Ovary (tissue), 9 donors: ENCODE results near the gene TP53I13. TPM values are rescaled to one million over a fixed set of nuclear protein-coding genes. Genes with fewer than 3 reads are reported as not detected.

Experiments used
- DNase-seq, 5 donors: peaks; one replicate each; pipeline ENCODE4 v3.0.0-alpha.2; 2019 to 2020
- H3K27ac ChIP-seq, 2 donors: fragments of 200-600 bp; one replicate each; pipeline versions ENCODE4 v1.5.1 to v1.8.0; 2019 to 2022
- H3K27me3 ChIP-seq: fragments of 200-600 bp; one replicate; pipeline ENCODE4 v1.8.0; 2022
- H3K36me3 ChIP-seq: fragments of 200-600 bp; sonication (generic); one replicate; pipeline ENCODE4 v1.5.1; 2019
- H3K4me1 ChIP-seq: one replicate; pipeline ENCODE4 v1.8.1; 2013; ENCODE audit warnings: mild to moderate bottlenecking, moderate library complexity; ENCODE audit not compliant: insufficient read depth
- H3K4me3 ChIP-seq: fragments of 200-600 bp; sonication (generic); one replicate; pipeline ENCODE4 v1.5.1; 2017
- H3K9me3 ChIP-seq, 2 donors: fragments of 200-600 bp in 1 of 2; sonication (generic) in 1 of 2; one replicate each; pipeline versions ENCODE4 v1.5.1 to v1.8.1; 2013 to 2019; ENCODE audit warnings: mild to moderate bottlenecking in 1 of 2, moderate library complexity in 1 of 2
- CTCF ChIP-seq, 3 donors: fragments of 450-650 bp in 2 of 3; fragments of 200-600 bp in 1 of 3; IDR thresholded peaks; one replicate each; pipeline versions ENCODE4 v1.5.1 to v1.8.0; 2016 to 2022; ENCODE audit warnings: antibody characterized with exemption in 3 of 3, mild to moderate bottlenecking in 1 of 3
- EP300 ChIP-seq: sonication (generic); formaldehyde crosslinking; IDR thresholded peaks from one replicate; pipeline ENCODE4 v1.6.1; 2017; ENCODE audit warnings: antibody characterized with exemption
- POLR2A ChIP-seq: fragments of 450-650 bp; IDR thresholded peaks from one replicate; pipeline ENCODE4 v1.6.1; 2017; ENCODE audit warnings: antibody characterized with exemption, mild to moderate bottlenecking, moderate library complexity
- WGBS, 3 donors: extraction: QIAGEN DNeasy Blood & Tissue Kit in 1 of 3; methylation state at CpG; one replicate each; pipeline versions ENCODE4 v1.1.5 to v1.1.7; 2013 to 2017; 5-methylcytosine and 5-hydroxymethylcytosine counted together
- intact Hi-C, 4 donors: fragments of 100-400 bp; cut with DNase I; formaldehyde crosslinking; loops; one replicate each; pipeline versions ENCODE4 v1.11.0 to v1.15.1; 2022 to 2023
- polyA plus RNA-seq, 2 donors: library from polyadenylated mRNA; stranded (reverse); fragments of 200-250 nt in 1 of 2; fragments of 350-450 nt in 1 of 2; fragmentation: Illumina TruSeq in 1 of 2; extraction: RNeasy Lipid Tissue Mini Kit (QIAGEN cat#74804) in 1 of 2; gene quantifications; one replicate each; pipeline ENCODE4 v1.2.3, GENCODE V29; 2013 to 2014
- total RNA-seq, 7 donors: library from RNA; depleted of rRNA in 2 of 7; stranded (reverse); fragments of >200 nt in 2 of 7; fragmentation: NEBNext Ultra II Directional in 3 of 7; extraction: Animal tissue kit (Norgen Biotek cat#: 25700) in 3 of 7; gene quantifications; one replicate each; pipeline versions ENCODE4 v1.1.0 to v1.2.4, GENCODE V29; 2016 to 2023
- donor health status: DM: no; HTN: no; CAD: no; lungs with moderate emphysema.
- donor health status: DM: no; HTN: no; CAD: no.
- donor health status: Bipolar disorder and iron deficiency.
- donor health status: DM: yes; HTN: yes; CAD: no.
- donor health status: DM: no; HTN: no; CAD: no.
- donor health status: DM: yes; HTN: yes; CAD: no.

Gene TP53I13
- total and polyA plus RNA-seq, 9 donors = 2.2 to 49.5 (median 41.3) TPM

GRCh38 chr17:29544066-29544465 lies 24.4 kb upstream of the TP53I13 start:
- intact Hi-C loops = no loop called here
- TF ChIP-seq CTCF (IDR thresholded peaks at IDR 0.05) (no peak), POLR2A (no peak), EP300 (no peak)
- Histone ChIP-seq H3K27me3 (no peaks in the 10 kb centered on the region), H3K4me1 (no peaks in the 10 kb centered on the region), H3K4me3 (no peak overlapping the region), H3K27ac (no peak overlapping the region), H3K9me3 (no peaks in the 10 kb centered on the region), H3K36me3 (no peaks in the 10 kb centered on the region)
- WGBS, 3 donors = 69 to 78% (median 70%) methylated on average over 4 of the region's 4 CpGs
- no peak for DNase-seq

GRCh38 chr17:29546085-29546484 lies 22.4 kb upstream of the TP53I13 start:
- Histone ChIP-seq H3K36me3 (no peaks in the 10 kb centered on the region), H3K27ac (no peak overlapping the region), H3K27me3 (no peaks in the 10 kb centered on the region), H3K4me3 (no peak overlapping the region), H3K9me3 (no peaks in the 10 kb centered on the region), H3K4me1 (no peaks in the 10 kb centered on the region)
- 27 to 64% (median 37%) methylated on average over 1 of the region's 1 CpG for WGBS, 3 donors
- intact Hi-C loops = no loop called here
- TF ChIP-seq POLR2A (no peak), EP300 (no peak), CTCF (IDR thresholded peaks at IDR 0.05) (no peak)
- no peak for DNase-seq

- no peaks in the 10 kb centered on the region for H3K27me3 ChIP-seq
- H3K4me1 ChIP-seq = no peaks in the 10 kb centered on the region
- H3K36me3 ChIP-seq = no peaks in the 10 kb centered on the region
- DNase-seq = no peak
- intact Hi-C loops = no loop called here
- TF ChIP-seq POLR2A (no peak), CTCF (IDR thresholded peaks at IDR 0.05) (no peak), EP300 (no peak)
- H3K9me3 ChIP-seq = no peaks in the 10 kb centered on the region
- 71 to 86% (median 78%) methylated on average over 1 of the region's 1 CpG for WGBS, 3 donors
- no peak overlapping the region for H3K4me3 ChIP-seq
- H3K27ac ChIP-seq = no peak overlapping the region
These were observed 21.7 kb upstream of the TP53I13 start for GRCh38 chr17:29546830-29547229.

GRCh38 chr17:29549177-29549923 lies 19.2 kb upstream of the TP53I13 start:
- Histone ChIP-seq H3K27me3 (no peaks in the 10 kb centered on the region), H3K36me3 (no peaks in the 10 kb centered on the region), H3K9me3 (no peaks in the 10 kb centered on the region), H3K4me1 (no peaks in the 10 kb centered on the region), H3K4me3 (no peak overlapping the region), H3K27ac (no peak overlapping the region)
- intact Hi-C loops = no loop called here
- no peak for DNase-seq
- TF ChIP-seq POLR2A (no peak), EP300 (no peak), CTCF (IDR thresholded peaks at IDR 0.05) (no peak)
- whole genome bisulfite sequencing, 3 donors = 23 to 32% (median 30%) methylated on average over 5 of the region's 5 CpGs
